HCT116 (cell line): Measurements from ENCODE around the gene P2RX3.

Source experiments
- CBX3 ChIP-seq: IDR thresholded peaks from 2 replicates; pipeline ENCODE4 v1.6.1; 2012; ENCODE audit warnings: low read depth
- EGR1 ChIP-seq: IDR thresholded peaks from 2 replicates; pipeline ENCODE4 v1.6.1; 2012; ENCODE audit warnings: low read depth
- ELF1 ChIP-seq: IDR thresholded peaks from 2 replicates; pipeline ENCODE4 v1.6.1; 2012; ENCODE audit warnings: low read depth, borderline replicate concordance
- POLR2A ChIP-seq: IDR thresholded peaks from 2 replicates; pipeline ENCODE4 v1.7.0; 2011; ENCODE audit warnings: borderline replicate concordance; ENCODE audit not compliant: insufficient read depth, insufficient read length; ENCODE audit errors: extremely low read depth
- SP1 ChIP-seq: IDR thresholded peaks from 2 replicates; pipeline ENCODE4 v1.6.1; 2012; ENCODE audit warnings: low read depth
- TF ChIP-seq, protein P1 (sequence below), 3 experiments: fragments of 200-600 bp in 1 of 3; sonication (generic) in 1 of 3; IDR thresholded peaks in 2 of 3; conservative IDR thresholded peaks in 1 of 3; 2 replicates each; pipeline ENCODE4 v1.5.1; 2012 to 2017; ENCODE audit warnings: low read depth in 2 of 3, low read length in 2 of 3, antibody characterized with exemption in 1 of 3, borderline replicate concordance in 1 of 3, control low read depth in 1 of 3, mild to moderate bottlenecking in 1 of 3, mixed read lengths in 1 of 3, mixed run types in 1 of 3, moderate library complexity in 1 of 3; ENCODE audit not compliant: insufficient read depth in 1 of 3
- TF ChIP-seq, protein P2 (sequence below): IDR thresholded peaks from 2 replicates; pipeline ENCODE4 v1.6.1; 2012
- TF ChIP-seq, protein P3 (sequence below): IDR thresholded peaks from 2 replicates; pipeline ENCODE4 v1.6.1; 2012; ENCODE audit warnings: low read depth

DNA sequence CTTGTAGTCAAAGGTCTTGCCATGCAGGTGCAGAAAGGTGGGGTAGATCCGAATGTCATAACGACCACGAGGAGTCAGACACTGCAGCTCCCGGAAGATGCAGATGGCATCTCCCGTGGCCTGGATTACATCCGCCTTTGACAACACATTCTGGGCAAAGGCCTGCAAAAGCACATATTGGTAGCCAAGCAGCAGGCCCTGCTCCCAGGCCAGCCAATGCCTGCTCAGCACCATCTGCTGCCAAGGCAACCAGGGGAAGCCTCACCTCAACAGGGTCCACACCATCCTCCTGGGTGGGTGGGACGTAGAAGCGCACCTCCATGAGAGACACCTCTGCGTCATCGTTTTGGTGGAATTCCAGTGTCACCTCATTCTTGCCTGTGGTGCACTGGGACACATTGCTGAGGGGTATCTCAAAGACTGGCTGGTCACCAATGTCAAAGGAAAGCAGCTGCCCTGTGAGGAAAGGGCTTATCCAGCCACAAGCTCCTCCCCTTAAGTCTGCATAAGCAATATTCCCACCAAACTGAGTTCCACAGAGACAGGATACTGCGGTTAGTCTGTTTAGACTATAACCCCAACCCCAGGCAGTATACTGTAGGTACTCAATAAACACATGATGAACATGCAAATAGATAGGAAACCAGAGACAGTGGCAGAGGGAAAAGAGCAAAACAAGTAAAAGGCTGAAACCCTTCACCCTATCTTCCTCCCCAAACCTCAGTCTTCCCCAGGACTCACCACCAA, 5.3 kb upstream of the P2RX3 start:
- TF ChIP-seq, protein P1, sequence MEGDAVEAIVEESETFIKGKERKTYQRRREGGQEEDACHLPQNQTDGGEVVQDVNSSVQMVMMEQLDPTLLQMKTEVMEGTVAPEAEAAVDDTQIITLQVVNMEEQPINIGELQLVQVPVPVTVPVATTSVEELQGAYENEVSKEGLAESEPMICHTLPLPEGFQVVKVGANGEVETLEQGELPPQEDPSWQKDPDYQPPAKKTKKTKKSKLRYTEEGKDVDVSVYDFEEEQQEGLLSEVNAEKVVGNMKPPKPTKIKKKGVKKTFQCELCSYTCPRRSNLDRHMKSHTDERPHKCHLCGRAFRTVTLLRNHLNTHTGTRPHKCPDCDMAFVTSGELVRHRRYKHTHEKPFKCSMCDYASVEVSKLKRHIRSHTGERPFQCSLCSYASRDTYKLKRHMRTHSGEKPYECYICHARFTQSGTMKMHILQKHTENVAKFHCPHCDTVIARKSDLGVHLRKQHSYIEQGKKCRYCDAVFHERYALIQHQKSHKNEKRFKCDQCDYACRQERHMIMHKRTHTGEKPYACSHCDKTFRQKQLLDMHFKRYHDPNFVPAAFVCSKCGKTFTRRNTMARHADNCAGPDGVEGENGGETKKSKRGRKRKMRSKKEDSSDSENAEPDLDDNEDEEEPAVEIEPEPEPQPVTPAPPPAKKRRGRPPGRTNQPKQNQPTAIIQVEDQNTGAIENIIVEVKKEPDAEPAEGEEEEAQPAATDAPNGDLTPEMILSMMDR (IDR thresholded peaks at IDR 0.05 in 2 of 3, conservative IDR thresholded peaks at IDR 0.05 in 1 of 3; ENCODE audit: borderline replicate concordance in 1 of 3, insufficient read depth in 1 of 3, low read depth in 2 of 3, low read length in 2 of 3), result no peak
- TF ChIP-seq, protein P2, sequence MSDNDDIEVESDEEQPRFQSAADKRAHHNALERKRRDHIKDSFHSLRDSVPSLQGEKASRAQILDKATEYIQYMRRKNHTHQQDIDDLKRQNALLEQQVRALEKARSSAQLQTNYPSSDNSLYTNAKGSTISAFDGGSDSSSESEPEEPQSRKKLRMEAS, result no peak
- TF ChIP-seq POLR2A (no peak), EGR1 (no peak), ELF1 (no peak), SP1 (no peak), CBX3 (no peak)
- TF ChIP-seq, protein P3, sequence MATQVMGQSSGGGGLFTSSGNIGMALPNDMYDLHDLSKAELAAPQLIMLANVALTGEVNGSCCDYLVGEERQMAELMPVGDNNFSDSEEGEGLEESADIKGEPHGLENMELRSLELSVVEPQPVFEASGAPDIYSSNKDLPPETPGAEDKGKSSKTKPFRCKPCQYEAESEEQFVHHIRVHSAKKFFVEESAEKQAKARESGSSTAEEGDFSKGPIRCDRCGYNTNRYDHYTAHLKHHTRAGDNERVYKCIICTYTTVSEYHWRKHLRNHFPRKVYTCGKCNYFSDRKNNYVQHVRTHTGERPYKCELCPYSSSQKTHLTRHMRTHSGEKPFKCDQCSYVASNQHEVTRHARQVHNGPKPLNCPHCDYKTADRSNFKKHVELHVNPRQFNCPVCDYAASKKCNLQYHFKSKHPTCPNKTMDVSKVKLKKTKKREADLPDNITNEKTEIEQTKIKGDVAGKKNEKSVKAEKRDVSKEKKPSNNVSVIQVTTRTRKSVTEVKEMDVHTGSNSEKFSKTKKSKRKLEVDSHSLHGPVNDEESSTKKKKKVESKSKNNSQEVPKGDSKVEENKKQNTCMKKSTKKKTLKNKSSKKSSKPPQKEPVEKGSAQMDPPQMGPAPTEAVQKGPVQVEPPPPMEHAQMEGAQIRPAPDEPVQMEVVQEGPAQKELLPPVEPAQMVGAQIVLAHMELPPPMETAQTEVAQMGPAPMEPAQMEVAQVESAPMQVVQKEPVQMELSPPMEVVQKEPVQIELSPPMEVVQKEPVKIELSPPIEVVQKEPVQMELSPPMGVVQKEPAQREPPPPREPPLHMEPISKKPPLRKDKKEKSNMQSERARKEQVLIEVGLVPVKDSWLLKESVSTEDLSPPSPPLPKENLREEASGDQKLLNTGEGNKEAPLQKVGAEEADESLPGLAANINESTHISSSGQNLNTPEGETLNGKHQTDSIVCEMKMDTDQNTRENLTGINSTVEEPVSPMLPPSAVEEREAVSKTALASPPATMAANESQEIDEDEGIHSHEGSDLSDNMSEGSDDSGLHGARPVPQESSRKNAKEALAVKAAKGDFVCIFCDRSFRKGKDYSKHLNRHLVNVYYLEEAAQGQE, result no peak
